A673 (cell line): Measurements from ENCODE around the gene PKNOX2.

ENCODE experiments used
- CTCF ChIP-seq: fragments of 300-800, 200-600 bp; sonication (generic); conservative IDR thresholded peaks from 2 replicates; pipeline ENCODE4 v1.5.1; 2017; ENCODE audit warnings: low read depth, mild to moderate bottlenecking, antibody characterized with exemption, low read length, moderate library complexity, mixed read lengths
- EZH2 ChIP-seq: fragments of 200-600 bp; sonication (generic); IDR thresholded peaks from 2 replicates; pipeline ENCODE4 v1.6.1; 2017; ENCODE audit warnings: borderline replicate concordance, low read depth, mild to moderate bottlenecking, mixed read lengths, antibody characterized with exemption, low read length; ENCODE audit not compliant: poor library complexity, severe bottlenecking

- TF ChIP-seq CTCF (no peak), EZH2 (no peak)
Measured at GRCh38 chr11:125399945-125400344, 235.4 kb downstream of the PKNOX2 start.
